Naive B cell (primary cell): ENCODE results near the gene PICALM. TPM values are rescaled to one million over a fixed set of nuclear protein-coding genes. Genes with fewer than 3 reads are reported as not detected.
A peak's percentile ranks its signal among the peaks of the same experiment; 100 is the strongest.

Experiments used
- ATAC-seq, 2 donors: fragments of 150-1000 bp; cut with Tn5 transposase; 2 replicates each; pipeline ENCODE4 v1.10.0; 2021; ENCODE audit warnings: low read depth in 2 of 2, mild to moderate bottlenecking in 2 of 2, moderate library complexity in 2 of 2
- DNase-seq: peaks from one replicate; pipeline ENCODE4 v3.0.0; 2022
- H3K27ac Mint-ChIP-seq, 6 donors: one replicate each; pipeline ENCODE4 v1.8.0; 2020 to 2022; ENCODE audit warnings: mild to moderate bottlenecking in 6 of 6, mixed read lengths in 6 of 6, moderate library complexity in 5 of 6, inconsistent platforms in 2 of 6
- H3K27me3 Mint-ChIP-seq, 3 donors: one replicate each; pipeline ENCODE4 v1.8.0; 2021 to 2022; ENCODE audit warnings: mixed read lengths in 3 of 3, mild to moderate bottlenecking in 1 of 3
- H3K36me3 Mint-ChIP-seq, 2 donors: one replicate each; pipeline ENCODE4 v1.8.0; 2020 to 2022; ENCODE audit warnings: mixed read lengths in 2 of 2, inconsistent platforms in 1 of 2, mild to moderate bottlenecking in 1 of 2
- H3K4me1 Mint-ChIP-seq, 3 donors: one replicate each; pipeline ENCODE4 v1.8.0; 2020 to 2022; ENCODE audit warnings: mixed read lengths in 3 of 3, inconsistent platforms in 1 of 3, mild to moderate bottlenecking in 1 of 3, moderate library complexity in 1 of 3
- H3K4me3 Mint-ChIP-seq, 8 donors: one replicate each; pipeline ENCODE4 v1.8.0; 2020 to 2022; ENCODE audit warnings: mild to moderate bottlenecking in 8 of 8, mixed read lengths in 8 of 8, moderate library complexity in 8 of 8, inconsistent platforms in 2 of 8
- H3K9me3 Mint-ChIP-seq, 7 donors: one replicate each; pipeline ENCODE4 v1.8.0; 2020 to 2022; ENCODE audit warnings: mixed read lengths in 7 of 7, mild to moderate bottlenecking in 5 of 7, inconsistent platforms in 2 of 7, moderate library complexity in 1 of 7
- polyA plus RNA-seq, 6 donors: library from polyadenylated mRNA; unstranded; fragments of 300-500 nt; fragmentation: Illumina TruSeq; gene quantifications; one replicate each; pipeline ENCODE4 v1.2.3, GENCODE V29; 2021; ENCODE audit warnings: low read depth in 6 of 6

Gene PICALM
- polyA plus RNA-seq, 6 donors from 2014 or later = 13.3 to 20.2 (median 16.9) TPM

DNA sequence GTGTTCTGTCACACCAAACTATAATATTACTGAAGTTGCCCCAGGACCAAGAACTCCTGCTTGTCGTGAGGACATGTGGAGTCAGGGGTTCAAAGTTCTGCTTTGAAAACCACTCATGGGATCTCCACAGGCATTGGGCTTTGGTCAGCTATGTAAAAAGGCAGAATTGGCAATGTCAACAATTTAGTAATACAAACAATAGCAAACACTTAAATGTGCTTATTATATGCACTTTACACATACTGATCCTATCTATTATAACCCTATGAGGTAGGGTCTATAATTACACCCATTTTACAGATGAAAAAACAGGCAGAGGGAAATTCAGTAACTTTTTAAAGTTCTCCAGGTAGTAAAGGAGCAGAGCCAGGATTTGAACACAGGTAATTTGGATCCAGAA, 119.1 kb downstream of the PICALM start:
- Mint-ChIP-seq H3K4me1 (peaks cover 0 to 5% (median 0%) of the 10 kb centered on the region in 3 donors), H3K4me3 (no peak overlapping the region), H3K27me3 (no peaks in the 10 kb centered on the region), H3K27ac (no peak overlapping the region), H3K36me3 (peaks cover 8 to 18% of the 10 kb centered on the region in 2 donors), H3K9me3 (peaks cover 10 to 33% (median 27%) of the 10 kb centered on the region in 7 donors)
- DNase-seq (no peak), ATAC-seq (no peak)

DNA sequence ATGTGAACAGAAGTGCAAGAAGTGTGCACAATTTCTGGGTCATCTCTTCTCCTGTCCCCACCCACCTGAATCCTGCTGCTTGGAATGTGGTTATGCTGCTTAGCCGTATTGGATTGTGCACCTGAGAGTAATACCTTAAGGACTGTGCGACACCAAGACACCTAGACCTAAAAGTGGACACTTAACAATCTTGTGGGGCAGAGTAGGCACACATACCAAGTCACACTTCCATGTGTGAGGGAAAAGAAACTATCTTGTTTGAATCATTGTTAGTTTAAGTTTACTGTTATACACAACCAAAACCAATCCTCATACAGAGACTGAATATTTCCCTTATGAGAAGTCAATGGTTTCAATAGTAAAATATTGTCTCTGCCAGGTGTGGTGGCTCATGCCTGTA, 120.0 kb downstream of the PICALM start:
- peaks cover 0 to 5% (median 0%) of the 10 kb centered on the region in 3 donors for H3K4me1 Mint-ChIP-seq
- H3K27me3 Mint-ChIP-seq = no peaks in the 10 kb centered on the region
- H3K4me3 Mint-ChIP-seq = no peak overlapping the region
- no peak for ATAC-seq
- H3K36me3 Mint-ChIP-seq = peaks cover 8 to 18% of the 10 kb centered on the region in 2 donors
- H3K27ac Mint-ChIP-seq = no peak overlapping the region
- peaks cover 10 to 33% (median 26%) of the 10 kb centered on the region in 7 donors for H3K9me3 Mint-ChIP-seq
- DNase-seq = no peak

DNA sequence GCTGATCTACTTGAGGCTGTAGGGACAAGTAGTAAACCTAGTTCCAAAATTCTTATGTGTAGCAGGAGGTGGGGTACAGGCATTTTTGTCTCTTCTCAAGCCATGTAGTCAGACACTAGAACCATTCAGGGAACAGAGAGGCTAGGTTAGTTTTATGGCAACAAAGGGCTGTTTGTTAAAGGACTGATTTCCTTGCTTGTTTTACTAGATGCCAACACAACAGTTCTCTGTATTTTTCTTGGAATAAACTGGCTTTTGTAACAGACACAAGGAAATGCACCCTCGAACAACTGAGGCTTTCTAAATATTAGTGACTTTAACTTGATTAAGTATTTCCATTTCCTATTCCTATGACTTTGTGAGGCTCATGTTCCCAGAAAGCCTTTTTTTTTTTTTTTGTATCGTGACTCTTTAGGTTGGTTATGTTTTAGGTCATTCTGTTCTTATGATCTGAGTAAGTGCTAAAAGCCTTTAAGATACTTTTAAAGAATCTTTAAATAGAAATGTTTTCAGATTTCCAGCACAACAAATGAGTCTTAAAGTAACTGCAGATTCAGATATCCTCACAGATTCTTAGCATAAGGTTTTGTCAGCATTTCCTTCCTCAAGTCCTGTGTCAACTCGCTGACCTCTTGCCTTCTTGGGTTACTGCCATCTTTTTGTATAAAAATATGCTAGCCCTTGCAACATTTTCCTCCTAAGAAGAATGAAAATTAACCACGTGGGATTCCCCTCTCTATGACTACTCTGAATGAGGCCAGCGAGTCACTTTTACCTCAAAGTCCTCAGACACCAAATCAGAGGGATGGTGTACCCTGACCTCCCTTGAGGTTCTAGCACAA, 121.2 kb downstream of the PICALM start:
- Mint-ChIP-seq H3K27ac (no peak overlapping the region), H3K36me3 (peaks cover 8 to 10% of the 10 kb centered on the region in 2 donors), H3K4me1 (peaks cover 0 to 5% (median 0%) of the 10 kb centered on the region in 3 donors), H3K9me3 (peaks cover 10 to 27% (median 19%) of the 10 kb centered on the region in 7 donors), H3K27me3 (no peaks in the 10 kb centered on the region), H3K4me3 (no peak overlapping the region)
- DNase-seq = no peak
- no peak for ATAC-seq

DNA sequence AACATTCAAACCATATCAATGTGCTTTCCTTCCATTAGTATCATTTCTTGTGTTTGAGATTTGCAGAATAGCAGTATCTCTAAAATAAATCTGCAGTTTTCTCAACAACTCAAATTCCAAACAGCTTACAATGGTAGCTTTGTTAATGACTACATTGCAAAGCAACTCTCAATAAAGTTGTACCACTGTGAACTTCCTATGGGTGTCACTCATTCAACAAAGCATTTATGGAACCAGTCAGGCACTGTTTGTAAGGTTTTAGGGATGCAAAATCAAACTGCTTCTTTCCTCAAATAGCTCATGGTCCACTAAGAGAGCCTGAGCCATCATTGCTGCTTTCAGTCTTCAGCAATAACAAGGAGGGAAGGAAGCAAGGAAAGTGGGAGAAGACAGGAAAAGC, 122.7 kb downstream of the PICALM start:
- ATAC-seq = no peak
- H3K4me3 Mint-ChIP-seq = no peak overlapping the region
- H3K4me1 Mint-ChIP-seq = peaks cover 0 to 5% (median 0%) of the 10 kb centered on the region in 3 donors
- H3K27ac Mint-ChIP-seq = peak overlapping the region in 1 of 6 donors; percentile 71
- peaks cover 9 to 21% (median 15%) of the 10 kb centered on the region in 7 donors for H3K9me3 Mint-ChIP-seq
- no peaks in the 10 kb centered on the region for H3K27me3 Mint-ChIP-seq
- H3K36me3 Mint-ChIP-seq = peaks cover 8 to 10% of the 10 kb centered on the region in 2 donors
- DNase-seq = no peak

DNA sequence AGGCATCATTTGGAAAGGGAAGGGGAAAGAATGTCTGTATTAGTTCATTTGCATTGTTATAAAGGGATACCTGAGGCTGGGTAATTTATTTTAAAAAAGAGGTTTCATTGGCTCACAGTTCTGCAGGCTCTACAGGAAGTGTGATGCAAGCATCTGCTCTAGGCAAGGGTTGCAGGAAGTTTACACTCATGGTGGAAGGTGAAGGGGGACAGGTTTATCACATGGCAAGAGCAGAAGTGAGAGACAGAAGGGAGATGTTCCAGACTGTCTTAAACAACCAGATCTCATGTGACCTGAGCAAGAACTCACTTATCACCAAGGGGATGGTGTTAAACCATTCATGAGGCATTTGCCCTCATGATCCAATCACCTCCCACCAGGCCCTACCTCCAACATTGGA, 123.1 kb downstream of the PICALM start:
- peaks cover 0 to 5% (median 0%) of the 10 kb centered on the region in 3 donors for H3K4me1 Mint-ChIP-seq
- H3K27me3 Mint-ChIP-seq = no peaks in the 10 kb centered on the region
- no peak for ATAC-seq
- H3K9me3 Mint-ChIP-seq = peaks cover 8 to 21% (median 14%) of the 10 kb centered on the region in 7 donors
- no peak for DNase-seq
- no peak overlapping the region for H3K4me3 Mint-ChIP-seq
- H3K27ac Mint-ChIP-seq = peak overlapping the region in 1 of 6 donors; percentile 6
- H3K36me3 Mint-ChIP-seq = peaks cover 8 to 10% of the 10 kb centered on the region in 2 donors

DNA sequence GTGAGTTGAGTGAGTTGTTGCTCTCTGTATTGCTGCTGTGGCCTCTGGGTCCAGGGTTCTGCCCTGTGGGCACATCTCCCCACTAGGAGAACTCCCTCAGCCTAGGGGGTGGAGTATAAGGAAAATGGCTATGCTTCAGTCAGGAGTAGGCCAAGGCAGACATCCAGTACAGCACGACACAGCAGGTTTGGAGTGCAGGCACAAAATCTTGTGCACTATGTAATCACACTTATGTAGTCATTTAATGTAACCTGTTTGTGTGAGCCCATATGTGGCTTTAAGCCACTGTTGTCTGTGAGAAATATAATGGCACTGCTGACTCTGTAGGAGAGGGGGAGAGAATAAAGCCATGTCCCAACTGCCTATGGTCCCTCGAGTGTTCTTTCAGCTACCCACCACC, 123.6 kb downstream of the PICALM start:
- DNase-seq (no peak), ATAC-seq (no peak)
- H3K4me3 Mint-ChIP-seq = peak overlapping the region in 1 of 8 donors; percentile 5
- H3K27me3 Mint-ChIP-seq = no peaks in the 10 kb centered on the region
- H3K4me1 Mint-ChIP-seq = peaks cover 0 to 5% (median 0%) of the 10 kb centered on the region in 3 donors
- H3K27ac Mint-ChIP-seq = no peak overlapping the region
- H3K9me3 Mint-ChIP-seq = peaks cover 7 to 21% (median 13%) of the 10 kb centered on the region in 7 donors
- H3K36me3 Mint-ChIP-seq = peaks cover 8 to 10% of the 10 kb centered on the region in 2 donors

DNA sequence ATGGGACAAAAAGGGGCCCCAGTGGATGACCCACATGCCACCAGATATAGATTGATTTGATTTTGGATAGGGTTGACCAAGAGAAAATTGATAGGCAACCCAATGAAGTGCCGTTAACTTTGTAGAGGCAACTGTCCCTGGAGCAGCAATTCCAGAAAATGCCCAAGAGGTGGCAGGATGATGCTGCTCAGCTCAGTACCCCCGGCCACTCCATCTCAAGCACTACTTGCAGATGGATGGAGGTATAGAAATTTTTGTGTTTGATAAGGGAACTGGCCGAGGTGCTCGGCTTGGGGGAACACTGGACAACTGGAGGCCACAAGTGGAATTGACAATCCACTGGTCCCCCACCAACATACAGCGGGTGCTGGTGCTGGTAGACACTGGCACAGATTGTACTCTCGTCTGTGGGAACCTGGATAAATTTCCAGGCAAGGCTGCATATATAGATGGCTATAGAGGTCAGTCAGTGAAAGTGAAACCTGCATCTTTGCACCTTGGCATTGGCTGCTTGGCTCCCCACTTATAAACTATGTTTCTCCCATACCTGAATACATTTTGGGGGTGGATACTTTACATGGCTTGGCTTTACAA, 127.4 kb downstream of the PICALM start:
- no peak for ATAC-seq
- no peak for DNase-seq
- Mint-ChIP-seq H3K27ac (peak overlapping the region in 1 of 6 donors; percentile 84), H3K27me3 (no peaks in the 10 kb centered on the region), H3K36me3 (peaks cover 8 to 10% of the 10 kb centered on the region in 2 donors), H3K9me3 (peaks cover 7 to 21% (median 14%) of the 10 kb centered on the region in 7 donors), H3K4me3 (no peak overlapping the region), H3K4me1 (peaks cover 0 to 5% (median 2%) of the 10 kb centered on the region in 3 donors)

DNA sequence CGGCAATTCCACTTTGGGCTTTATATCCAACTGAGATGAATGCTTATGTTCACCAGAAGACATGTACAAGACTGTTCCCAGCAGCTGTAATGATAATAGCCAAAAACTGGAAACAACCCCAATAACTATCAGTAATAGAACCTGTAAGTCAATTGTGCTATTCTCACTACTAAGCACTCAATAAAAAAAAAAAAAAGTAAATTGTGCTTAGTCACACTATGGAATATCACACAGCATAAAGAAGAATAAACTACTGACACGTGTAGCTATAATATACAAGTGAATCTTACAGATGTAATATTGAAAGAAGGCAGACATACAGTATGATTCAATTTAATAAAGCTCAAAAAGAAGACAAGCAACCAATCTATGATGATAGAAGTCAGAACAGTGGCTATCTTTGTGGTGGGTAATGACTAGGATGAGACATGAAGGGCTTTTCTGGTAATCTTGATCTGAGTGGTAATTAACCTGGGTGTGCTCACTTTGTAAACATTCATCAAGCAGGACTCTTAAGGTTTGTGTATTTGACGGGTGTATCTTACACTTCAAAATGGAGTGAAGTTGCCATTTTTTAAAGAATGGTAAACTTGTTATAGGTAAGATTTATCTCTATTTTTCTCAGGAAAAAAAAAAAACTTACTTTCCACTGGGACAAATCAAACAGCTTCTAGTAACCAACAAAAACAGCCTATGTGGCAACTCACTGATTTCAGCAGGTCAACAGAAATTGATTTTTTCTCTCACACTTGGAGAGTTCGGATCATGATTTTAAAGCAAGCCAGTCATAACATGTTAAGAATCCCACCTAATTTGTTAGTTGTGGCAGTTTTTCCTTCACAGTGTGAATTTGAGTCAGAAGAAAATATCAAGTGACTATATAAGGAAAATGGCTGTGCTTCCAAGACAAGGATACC, 129.5 kb downstream of the PICALM start:
- H3K36me3 Mint-ChIP-seq = no peaks in the 10 kb centered on the region
- H3K4me3 Mint-ChIP-seq = no peak overlapping the region
- ATAC-seq = no peak
- no peaks in the 10 kb centered on the region for H3K27me3 Mint-ChIP-seq
- H3K27ac Mint-ChIP-seq = no peak overlapping the region
- DNase-seq = no peak
- peaks cover 0 to 5% (median 2%) of the 10 kb centered on the region in 7 donors for H3K9me3 Mint-ChIP-seq
- H3K4me1 Mint-ChIP-seq = peaks cover 0 to 2% (median 0%) of the 10 kb centered on the region in 3 donors

DNA sequence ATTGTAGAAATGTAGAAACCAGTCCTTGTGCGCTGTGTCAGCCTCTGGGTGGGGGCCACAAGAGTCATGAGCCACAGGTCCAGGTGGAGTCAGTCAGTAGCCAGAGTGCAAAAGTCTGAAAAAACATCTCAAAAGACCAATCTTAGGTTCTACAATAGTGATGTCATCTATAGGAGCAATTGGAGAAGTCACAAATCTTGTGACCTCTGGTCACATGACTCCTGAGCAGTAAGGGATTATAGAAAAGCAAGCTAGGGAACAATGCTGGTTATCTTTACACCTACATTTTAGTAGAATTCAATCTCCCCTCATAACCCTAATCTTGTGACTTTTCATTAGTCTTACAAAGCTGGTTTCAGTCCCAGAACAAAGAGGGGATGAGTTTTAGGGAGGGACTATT, 131.0 kb downstream of the PICALM start:
- Mint-ChIP-seq H3K27ac (no peak overlapping the region), H3K36me3 (no peaks in the 10 kb centered on the region), H3K4me1 (peaks cover 0 to 2% (median 0%) of the 10 kb centered on the region in 3 donors), H3K27me3 (peaks cover 0 to 5% (median 0%) of the 10 kb centered on the region in 3 donors), H3K4me3 (no peak overlapping the region), H3K9me3 (peaks cover 0 to 6% (median 2%) of the 10 kb centered on the region in 7 donors)
- no peak for DNase-seq
- ATAC-seq = no peak

DNA sequence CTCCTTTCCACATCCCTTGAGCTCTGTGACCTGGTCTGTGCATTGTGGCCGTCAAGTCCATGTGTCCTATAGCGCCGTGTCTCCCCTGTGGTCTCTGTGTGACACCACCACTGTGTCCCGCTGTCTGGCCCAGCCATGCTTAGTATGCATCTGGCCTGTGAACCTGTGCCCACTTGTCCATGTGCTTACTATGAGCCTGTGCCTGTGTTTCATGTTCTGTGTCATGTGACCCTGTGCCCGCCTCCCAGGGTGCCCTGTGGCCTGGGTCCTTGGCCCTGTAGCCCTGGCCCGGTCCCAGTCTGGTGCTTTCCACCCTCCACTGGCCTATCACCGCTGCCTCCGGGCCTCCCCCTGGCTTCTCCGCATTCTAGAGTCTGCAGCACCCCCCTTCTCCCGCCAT, 133.1 kb downstream of the PICALM start:
- Mint-ChIP-seq H3K27ac (no peak overlapping the region), H3K4me1 (peaks cover 0 to 2% (median 0%) of the 10 kb centered on the region in 3 donors), H3K36me3 (no peaks in the 10 kb centered on the region), H3K27me3 (peaks cover 5 to 12% (median 6%) of the 10 kb centered on the region in 3 donors), H3K9me3 (peaks cover 0 to 6% (median 3%) of the 10 kb centered on the region in 7 donors), H3K4me3 (no peak overlapping the region)
- ATAC-seq (no peak), DNase-seq (no peak)

DNA sequence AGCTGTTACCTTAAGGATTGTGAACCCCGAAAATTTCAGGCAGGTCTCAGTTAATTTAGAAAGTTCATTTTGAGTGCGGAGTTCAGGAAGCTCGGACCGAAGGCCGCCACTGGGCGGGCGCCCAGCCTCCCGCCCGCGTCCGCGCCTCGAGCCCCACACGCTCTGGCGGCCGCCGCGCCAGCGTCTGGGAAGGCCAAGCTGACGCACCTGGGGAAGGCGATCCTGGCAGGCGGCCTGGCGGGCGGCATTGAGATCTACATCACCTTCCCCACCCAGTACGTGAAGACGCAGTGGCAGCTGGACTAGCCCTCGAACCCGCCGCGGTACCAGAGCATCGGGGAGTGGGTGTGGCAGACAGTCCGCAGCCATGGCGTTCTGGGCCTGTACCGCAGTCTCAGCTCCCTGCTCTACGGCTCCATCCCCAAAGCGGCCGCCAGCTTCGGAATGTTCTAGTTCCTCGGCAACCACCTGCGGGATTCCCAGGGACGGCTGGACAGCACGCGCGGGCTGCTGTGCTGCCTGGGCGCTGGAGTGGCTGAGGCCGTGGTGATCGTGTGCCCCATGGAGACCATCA, 134.2 kb downstream of the PICALM start:
- Mint-ChIP-seq H3K9me3 (peaks cover 0 to 17% (median 5%) of the 10 kb centered on the region in 7 donors), H3K4me1 (peaks cover 0 to 2% (median 0%) of the 10 kb centered on the region in 3 donors), H3K27me3 (peaks cover 5 to 18% (median 6%) of the 10 kb centered on the region in 3 donors), H3K36me3 (peaks cover 0 to 5% of the 10 kb centered on the region in 2 donors), H3K4me3 (no peak overlapping the region), H3K27ac (no peak overlapping the region)
- ATAC-seq (no peak), DNase-seq (no peak)

DNA sequence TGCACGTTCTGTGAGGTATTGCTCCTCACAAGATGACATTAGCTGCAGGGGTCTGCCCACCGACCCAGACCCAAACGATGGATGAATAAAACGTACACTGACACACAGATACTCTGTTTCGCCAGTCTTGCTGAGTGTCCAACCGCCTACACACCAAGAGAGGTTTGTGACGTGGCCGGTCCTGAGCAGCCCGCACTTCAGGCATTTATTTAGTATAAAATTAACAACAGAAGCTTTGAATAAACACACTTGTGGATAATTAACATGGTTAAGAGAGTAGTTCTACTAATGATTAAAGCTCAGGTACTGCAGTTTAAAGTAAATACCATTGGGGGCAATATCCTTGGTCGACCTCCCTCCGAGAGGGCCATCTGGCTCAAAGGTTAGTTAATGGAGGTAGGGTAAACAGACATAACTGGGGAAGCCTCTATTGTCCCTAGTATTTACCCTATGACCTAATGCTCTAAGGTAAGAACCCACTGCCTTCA, 138.0 kb downstream of the PICALM start:
- peaks cover 8 to 46% (median 20%) of the 10 kb centered on the region in 3 donors for H3K27me3 Mint-ChIP-seq
- no peaks in the 10 kb centered on the region for H3K4me1 Mint-ChIP-seq
- DNase-seq = no peak
- no peak for ATAC-seq
- no peak overlapping the region for H3K4me3 Mint-ChIP-seq
- H3K9me3 Mint-ChIP-seq = peaks cover 0 to 25% (median 7%) of the 10 kb centered on the region in 7 donors
- no peak overlapping the region for H3K27ac Mint-ChIP-seq
- H3K36me3 Mint-ChIP-seq = peaks cover 0 to 5% of the 10 kb centered on the region in 2 donors
